Keratinocyte (primary cell): ENCODE measurements around the gene DPYD. TPM values are rescaled to one million over a fixed set of nuclear protein-coding genes. Genes with fewer than 3 reads are reported as not detected.

ENCODE experiments used
- DNase-seq: peaks from one replicate; pipeline ENCODE4 v3.0.0-alpha.2; 2011; ENCODE audit warnings: low read depth, missing footprints, low spot score
- FAIRE-seq: peaks from 2 replicates; lab custom pipeline; 2011; peaks lifted over from hg19 to GRCh38; lab: Jason Lieb, UNC
- H2AFZ ChIP-seq: 2 replicates; pipeline ENCODE4 v1.6.0; 2012; ENCODE audit warnings: low read length, control low read depth, inconsistent platforms; ENCODE audit not compliant: control insufficient read depth
- H3K27ac ChIP-seq: 2 replicates; pipeline ENCODE4 v1.5.1; 2011; ENCODE audit warnings: low read length; ENCODE audit not compliant: control insufficient read depth, insufficient read depth
- H3K27me3 ChIP-seq: 3 replicates; pipeline ENCODE4 v1.6.0; 2011; ENCODE audit warnings: low read length; ENCODE audit not compliant: control insufficient read depth, insufficient read depth; ENCODE audit errors: extremely low read depth
- H3K36me3 ChIP-seq, 2 experiments: 2 replicates in 1 of 2; 3 replicates in 1 of 2; pipeline ENCODE4 v1.5.1; 2011; ENCODE audit warnings: low read length in 2 of 2, mild to moderate bottlenecking in 1 of 2; ENCODE audit not compliant: control insufficient read depth in 2 of 2, insufficient read depth in 2 of 2; ENCODE audit errors: extremely low read depth in 1 of 2
- H3K4me1 ChIP-seq: 3 replicates; pipeline ENCODE4 v1.5.1; 2011; ENCODE audit warnings: low read length; ENCODE audit not compliant: control insufficient read depth, insufficient read depth; ENCODE audit errors: extremely low read depth
- H3K4me2 ChIP-seq: 3 replicates; pipeline ENCODE4 v1.6.0; 2011; ENCODE audit warnings: low read depth, low read length; ENCODE audit not compliant: control insufficient read depth, insufficient read depth; ENCODE audit errors: extremely low read depth
- H3K4me3 ChIP-seq, 3 experiments: fragments of 200-600 bp in 1 of 3; sonication (generic) in 1 of 3; 2 replicates in 2 of 3; 3 replicates in 1 of 3; pipeline ENCODE4 v1.5.1; 2011 to 2016; ENCODE audit warnings: low read length in 3 of 3, mild to moderate bottlenecking in 3 of 3, control low read depth in 2 of 3, inconsistent platforms in 1 of 3, low read depth in 1 of 3, mixed read lengths in 1 of 3, mixed run types in 1 of 3, moderate library complexity in 1 of 3; ENCODE audit not compliant: control insufficient read depth in 2 of 3, insufficient read depth in 2 of 3; ENCODE audit errors: extremely low read depth in 1 of 3
- H3K79me2 ChIP-seq: 2 replicates; pipeline ENCODE4 v1.6.0; 2012; ENCODE audit warnings: low read length; ENCODE audit not compliant: control insufficient read depth, insufficient read depth
- H3K9ac ChIP-seq: 3 replicates; pipeline ENCODE4 v1.6.0; 2011; ENCODE audit warnings: low read length; ENCODE audit not compliant: control insufficient read depth, insufficient read depth; ENCODE audit errors: extremely low read depth
- H3K9me1 ChIP-seq: 3 replicates; pipeline ENCODE4 v1.6.0; 2011; ENCODE audit warnings: low read length; ENCODE audit not compliant: control insufficient read depth, insufficient read depth; ENCODE audit errors: extremely low read depth
- H3K9me3 ChIP-seq: 2 replicates; pipeline ENCODE4 v1.5.1; 2012; ENCODE audit warnings: low read depth, low read length; ENCODE audit not compliant: control insufficient read depth
- H4K20me1 ChIP-seq: 3 replicates; pipeline ENCODE4 v1.6.0; 2011; ENCODE audit warnings: low read length; ENCODE audit not compliant: control insufficient read depth, insufficient read depth; ENCODE audit errors: extremely low read depth
- EZH2 ChIP-seq: IDR thresholded peaks from one replicate; pipeline ENCODE4 v1.6.1; 2012; ENCODE audit warnings: inconsistent platforms, mild to moderate bottlenecking, low read length, moderate library complexity
- dilution Hi-C: fragments of 300-500 bp; cut with MboI; formaldehyde crosslinking; loops from one replicate; pipeline ENCODE4 v1.7.0; 2020; ENCODE audit warnings: low sequenced_read_pairs; ENCODE audit not compliant: extremely low pct_ligation_motif_present
- polyA plus RNA-seq, 5 experiments: library from polyadenylated mRNA; depleted of rRNA in 3 of 5; stranded (reverse) in 3 of 5; stranded (forward) in 1 of 5; unstranded in 1 of 5; fragments of >200 nt; gene quantifications; 1 replicate in 1 of 5; 2 replicates in 3 of 5; 3 replicates in 1 of 5; pipeline versions ENCODE4 v1.2.1 to v1.2.3, GENCODE V29; 2011 to 2012; ENCODE audit warnings: missing spikeins in 2 of 5, low read depth in 1 of 5, low replicate concordance in 1 of 5
- TF ChIP-seq, protein P1 (sequence below), 3 experiments: IDR thresholded peaks in 1 of 3; conservative IDR thresholded peaks in 1 of 3; optimal IDR thresholded peaks in 1 of 3; 2 replicates in 2 of 3; 3 replicates in 1 of 3; pipeline versions ENCODE3 to v1.5.1; 2011; ENCODE audit warnings: low read length in 3 of 3, mild to moderate bottlenecking in 3 of 3, moderate library complexity in 2 of 3, control low read depth in 1 of 3, inconsistent platforms in 1 of 3; ENCODE audit not compliant: insufficient read depth in 2 of 3; ENCODE audit errors: extremely low read depth in 1 of 3

The DPYD gene
- polyA plus RNA-seq, 1 donor (not counting 4 experiments of a cell fraction or from before 2014, with no cell fraction given), result 1.9 TPM

DNA sequence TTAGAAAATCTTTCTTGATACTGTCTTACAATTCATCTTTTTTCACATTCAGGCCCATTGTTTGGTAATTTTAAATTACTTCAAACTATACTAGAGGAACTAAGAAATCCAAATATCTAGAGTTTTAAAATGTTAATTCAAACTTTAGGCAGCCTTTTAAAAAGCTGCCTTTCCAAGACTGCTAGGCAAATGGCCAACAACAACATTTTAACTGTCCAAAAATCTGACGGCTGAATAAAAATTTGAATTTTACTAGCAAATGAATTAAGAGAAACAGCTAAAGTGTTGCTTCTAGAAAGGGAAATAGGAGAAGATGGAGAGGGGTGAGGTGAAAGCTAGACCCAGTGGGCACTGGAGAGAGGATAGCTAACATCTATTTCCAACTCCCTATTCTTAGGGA, 17.2 kb downstream of the DPYD start:
- Histone ChIP-seq H3K9ac (no peak overlapping the region), H3K4me1 (no peaks in the 10 kb centered on the region), H3K27me3 (no peaks in the 10 kb centered on the region), H2AFZ (no peak overlapping the region), H3K79me2 (no peaks in the 10 kb centered on the region), H3K36me3 (no peaks in the 10 kb centered on the region), H3K4me3 (no peak overlapping the region), H3K27ac (no peak overlapping the region), H4K20me1 (no peaks in the 10 kb centered on the region), H3K4me2 (no peak overlapping the region), H3K9me3 (no peaks in the 10 kb centered on the region), H3K9me1 (no peaks in the 10 kb centered on the region)
- dilution Hi-C loops, result no loop called here
- FAIRE-seq (no peak), DNase-seq (no peak)
- TF ChIP-seq, protein P1, sequence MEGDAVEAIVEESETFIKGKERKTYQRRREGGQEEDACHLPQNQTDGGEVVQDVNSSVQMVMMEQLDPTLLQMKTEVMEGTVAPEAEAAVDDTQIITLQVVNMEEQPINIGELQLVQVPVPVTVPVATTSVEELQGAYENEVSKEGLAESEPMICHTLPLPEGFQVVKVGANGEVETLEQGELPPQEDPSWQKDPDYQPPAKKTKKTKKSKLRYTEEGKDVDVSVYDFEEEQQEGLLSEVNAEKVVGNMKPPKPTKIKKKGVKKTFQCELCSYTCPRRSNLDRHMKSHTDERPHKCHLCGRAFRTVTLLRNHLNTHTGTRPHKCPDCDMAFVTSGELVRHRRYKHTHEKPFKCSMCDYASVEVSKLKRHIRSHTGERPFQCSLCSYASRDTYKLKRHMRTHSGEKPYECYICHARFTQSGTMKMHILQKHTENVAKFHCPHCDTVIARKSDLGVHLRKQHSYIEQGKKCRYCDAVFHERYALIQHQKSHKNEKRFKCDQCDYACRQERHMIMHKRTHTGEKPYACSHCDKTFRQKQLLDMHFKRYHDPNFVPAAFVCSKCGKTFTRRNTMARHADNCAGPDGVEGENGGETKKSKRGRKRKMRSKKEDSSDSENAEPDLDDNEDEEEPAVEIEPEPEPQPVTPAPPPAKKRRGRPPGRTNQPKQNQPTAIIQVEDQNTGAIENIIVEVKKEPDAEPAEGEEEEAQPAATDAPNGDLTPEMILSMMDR (optimal IDR thresholded peaks at IDR 0.05 in 1 of 3, IDR thresholded peaks at IDR 0.05 in 1 of 3, conservative IDR thresholded peaks at IDR 0.05 in 1 of 3; ENCODE audit: extremely low read depth in 1 of 3, insufficient read depth in 2 of 3, low read length in 3 of 3), result no peak
- no peak for TF ChIP-seq EZH2

DNA sequence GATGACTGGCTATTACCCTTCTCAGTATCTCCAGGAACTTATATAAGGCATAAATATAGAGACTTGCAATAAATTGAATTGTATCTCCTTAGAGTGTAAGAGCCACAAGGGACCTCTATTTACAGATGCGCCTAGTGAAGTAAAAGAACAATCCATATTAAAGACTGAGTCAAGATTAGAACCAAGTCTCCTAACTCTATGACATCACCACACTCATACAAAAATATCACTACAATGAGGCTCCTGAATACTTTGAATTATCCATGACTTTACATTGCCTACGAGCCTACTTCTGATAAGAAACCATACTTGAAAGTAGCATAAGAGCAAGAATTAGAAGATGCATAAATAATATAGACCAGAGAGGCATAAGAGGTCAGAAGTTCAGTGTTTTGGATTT, 18.8 kb downstream of the DPYD start:
- FAIRE-seq, result no peak
- TF ChIP-seq EZH2, result no peak
- TF ChIP-seq, protein P1 (optimal IDR thresholded peaks at IDR 0.05 in 1 of 3, IDR thresholded peaks at IDR 0.05 in 1 of 3, conservative IDR thresholded peaks at IDR 0.05 in 1 of 3; ENCODE audit: extremely low read depth in 1 of 3, insufficient read depth in 2 of 3, low read length in 3 of 3), result no peak
- no peak for DNase-seq
- dilution Hi-C loops, result no loop called here
- Histone ChIP-seq H3K9me3 (no peaks in the 10 kb centered on the region), H3K79me2 (no peaks in the 10 kb centered on the region), H3K4me3 (no peak overlapping the region), H3K4me1 (no peaks in the 10 kb centered on the region), H3K9me1 (no peaks in the 10 kb centered on the region), H3K36me3 (no peaks in the 10 kb centered on the region), H3K27me3 (no peaks in the 10 kb centered on the region), H3K9ac (no peak overlapping the region), H3K27ac (no peak overlapping the region), H4K20me1 (no peaks in the 10 kb centered on the region), H2AFZ (no peak overlapping the region), H3K4me2 (no peak overlapping the region)
